ENCODE measurements around the gene NDOR1.

Gene NDOR1

DNA sequence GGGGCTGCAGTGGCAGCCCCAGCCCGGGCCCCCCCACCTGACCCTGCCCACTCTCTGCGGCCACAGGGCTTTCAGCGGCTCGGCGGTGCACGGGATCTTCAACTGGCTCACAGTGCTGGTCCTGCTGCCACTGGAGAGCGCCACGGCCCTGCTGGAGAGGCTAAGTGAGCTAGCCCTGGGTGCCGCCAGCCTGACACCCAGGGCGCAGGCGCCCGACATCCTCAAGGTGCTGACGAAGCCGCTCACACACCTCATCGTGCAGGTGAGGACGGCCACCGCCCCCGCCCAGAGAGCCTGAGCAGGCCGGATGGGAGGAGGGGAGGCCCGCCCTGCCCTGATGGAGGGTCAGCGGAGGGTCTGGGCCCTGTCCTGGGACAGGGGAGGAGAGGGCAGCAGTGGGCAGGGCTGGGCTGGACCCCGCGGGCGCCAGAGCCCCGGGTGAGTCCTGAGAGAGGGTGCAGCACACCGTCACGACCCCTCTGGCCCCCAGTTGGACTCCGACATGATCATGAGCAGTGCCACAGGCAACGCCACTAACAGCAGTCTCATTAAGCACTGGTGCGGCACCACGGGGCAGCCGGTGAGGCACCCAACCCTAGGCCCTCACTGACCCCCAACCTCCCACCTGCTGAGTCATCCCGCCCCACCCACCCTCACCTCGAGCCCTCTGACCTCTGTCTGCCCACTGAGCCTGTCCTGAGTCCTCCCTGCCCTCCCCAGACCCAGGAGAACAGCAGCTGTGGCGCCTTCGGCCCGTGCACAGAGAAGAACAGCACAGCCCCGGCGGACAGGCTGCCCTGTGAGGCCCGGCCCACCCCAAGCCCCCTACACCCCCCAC, 27.9 kb downstream of the NDOR1 start:
- DNase-seq (ENCODE audit: low read depth): no peak
- TF ChIP-seq CTCF (conservative IDR thresholded peaks at IDR 0.05; ENCODE audit: control insufficient read depth, insufficient read depth, low read depth, low read length): no peak
- H3K4me3 ChIP-seq (ENCODE audit: control insufficient read depth, low read depth, low read length): no peak overlapping the region

- no peak overlapping the region for H3K4me3 ChIP-seq (ENCODE audit: control insufficient read depth, low read depth, low read length)
- DNase-seq (ENCODE audit: low read depth): no peak
- TF ChIP-seq CTCF (conservative IDR thresholded peaks at IDR 0.05; ENCODE audit: control insufficient read depth, insufficient read depth, low read depth, low read length): no peak
Measured at GRCh38 chr9:137234055-137234697, 28.7 kb downstream of the NDOR1 start.

DNA sequence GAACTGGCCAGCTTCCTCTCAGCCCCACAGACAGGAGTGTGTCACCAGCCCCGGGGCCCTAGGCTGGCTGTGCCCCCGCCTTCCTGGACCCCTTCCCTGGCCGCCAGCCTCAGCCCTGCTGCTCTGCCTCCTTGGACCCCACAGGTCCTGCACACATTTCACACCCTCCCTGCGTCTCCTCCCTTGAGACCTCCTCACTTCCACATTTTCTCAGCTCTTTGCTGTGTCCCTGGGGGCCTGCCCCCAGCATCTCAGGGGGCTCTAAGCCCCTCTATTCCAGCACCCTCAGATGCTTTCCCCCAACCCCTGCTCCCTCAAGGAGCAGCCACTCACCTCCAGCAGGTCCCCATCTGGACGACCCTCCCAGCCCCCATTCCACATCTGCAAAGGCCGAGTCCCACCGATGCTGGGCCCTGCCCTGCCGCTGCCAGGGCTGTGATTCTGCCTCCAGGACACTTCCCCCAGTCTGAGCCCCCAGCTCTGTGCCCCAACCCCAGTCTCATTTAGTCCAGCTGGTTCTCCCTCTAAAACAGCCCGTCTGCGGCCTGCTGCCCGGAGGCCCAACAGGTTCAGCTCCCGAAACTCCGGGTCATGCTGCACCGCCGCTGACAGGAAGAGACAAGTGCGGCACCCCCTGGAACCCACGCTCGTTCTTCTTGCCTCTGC, 29.4 kb downstream of the NDOR1 start:
- DNase-seq (ENCODE audit: low read depth): no peak
- no peak for TF ChIP-seq CTCF (conservative IDR thresholded peaks at IDR 0.05; ENCODE audit: control insufficient read depth, insufficient read depth, low read depth, low read length)
- no peak overlapping the region for H3K4me3 ChIP-seq (ENCODE audit: control insufficient read depth, low read depth, low read length)

DNA sequence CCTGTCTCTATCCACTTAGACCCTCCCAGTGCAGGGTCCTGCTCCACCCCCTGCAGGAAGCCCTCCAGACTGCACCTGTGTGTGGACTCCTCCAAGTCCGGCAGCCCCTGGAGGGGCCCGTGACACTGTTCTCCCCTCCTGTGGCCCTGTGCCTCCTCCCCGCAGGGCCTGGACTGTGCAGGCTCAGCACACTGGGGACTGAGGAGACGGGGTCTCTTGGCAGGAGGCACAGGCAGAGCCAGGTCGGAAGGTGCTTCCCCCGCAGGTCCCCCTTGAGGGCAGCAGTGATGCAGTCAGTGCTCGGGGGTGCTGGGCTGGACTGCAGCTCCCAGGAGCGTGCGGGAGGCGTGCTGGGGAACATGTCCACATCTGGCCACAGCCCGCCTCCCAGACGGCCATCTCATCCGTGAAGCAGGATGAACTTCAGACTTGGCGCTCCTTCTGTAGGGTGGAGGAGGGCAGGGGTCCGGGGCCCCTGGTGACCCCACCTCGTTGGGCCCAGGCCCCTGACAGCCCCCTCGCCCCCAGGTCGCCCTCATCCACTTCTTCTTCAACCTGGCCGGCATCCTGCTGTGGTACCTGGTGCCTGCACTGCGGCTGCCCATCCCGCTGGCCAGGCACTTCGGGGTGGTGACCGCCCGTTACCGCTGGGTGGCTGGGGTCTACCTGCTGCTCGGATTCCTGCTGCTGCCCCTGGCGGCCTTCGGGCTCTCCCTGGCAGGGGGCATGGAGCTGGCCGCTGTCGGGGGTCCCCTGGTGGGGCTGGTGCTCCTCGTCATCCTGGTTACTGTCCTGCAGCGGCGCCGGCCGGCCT, 30.1 kb downstream of the NDOR1 start:
- no peak overlapping the region for H3K4me3 ChIP-seq (ENCODE audit: control insufficient read depth, low read depth, low read length)
- no peak for DNase-seq (ENCODE audit: low read depth)
- TF ChIP-seq CTCF (conservative IDR thresholded peaks at IDR 0.05; ENCODE audit: control insufficient read depth, insufficient read depth, low read depth, low read length): no peak

GRCh38 chr9:137236238-137236935, 30.9 kb downstream of the NDOR1 start:
- no peak overlapping the region for H3K4me3 ChIP-seq (ENCODE audit: control insufficient read depth, low read depth, low read length)
- peak; percentile 66 for DNase-seq (ENCODE audit: low read depth)
- peak; percentile 78 for TF ChIP-seq CTCF (conservative IDR thresholded peaks at IDR 0.05; ENCODE audit: control insufficient read depth, insufficient read depth, low read depth, low read length)
